HepG2 (cell line): ENCODE measurements around the gene PSMB3. TPM values are rescaled to one million over a fixed set of nuclear protein-coding genes. Genes with fewer than 3 reads are reported as not detected.
A peak's percentile ranks its signal among the peaks of the same experiment; 100 is the strongest.

ENCODE experiments used
- ATF1 ChIP-seq: IDR thresholded peaks from 2 replicates; pipeline ENCODE4 v1.6.1; 2016; ENCODE audit warnings: mild to moderate bottlenecking, control low read depth
- ETV6 ChIP-seq: sonication (generic); formaldehyde crosslinking; conservative IDR thresholded peaks from 2 replicates; pipeline ENCODE4 v1.4.0; 2020; ENCODE audit warnings: missing genetic modification reagents
- FOXO1 ChIP-seq: sonication (generic); formaldehyde crosslinking; IDR thresholded peaks from 2 replicates; pipeline ENCODE4 v1.4.0; 2020; ENCODE audit warnings: missing genetic modification reagents
- SKI ChIP-seq: fragments of 450-650 bp; IDR thresholded peaks from one replicate; pipeline ENCODE4 v1.6.1; 2018; ENCODE audit warnings: mild to moderate bottlenecking; ENCODE audit not compliant: partially characterized antibody
- ZBTB8A ChIP-seq: sonication (generic); formaldehyde crosslinking; IDR thresholded peaks from 2 replicates; pipeline ENCODE4 v1.4.0; 2020; ENCODE audit warnings: mild to moderate bottlenecking, low read depth, missing genetic modification reagents, borderline replicate concordance
- ZFX ChIP-seq: sonication (generic); formaldehyde crosslinking; IDR thresholded peaks from 2 replicates; pipeline ENCODE4 v1.4.0; 2020; ENCODE audit warnings: mild to moderate bottlenecking, low read depth, missing genetic modification reagents, moderate library complexity
- ZNF274 ChIP-seq: sonication (generic); formaldehyde crosslinking; IDR thresholded peaks from 2 replicates; pipeline ENCODE4 v1.5.1; 2020; ENCODE audit warnings: mild to moderate bottlenecking, missing genetic modification reagents
- ZNF362 ChIP-seq: sonication (generic); formaldehyde crosslinking; IDR thresholded peaks from 2 replicates; pipeline ENCODE4 v1.4.0; 2020; ENCODE audit warnings: missing genetic modification reagents, mild to moderate bottlenecking, borderline replicate concordance
- ZNF558 ChIP-seq: sonication (generic); formaldehyde crosslinking; IDR thresholded peaks from 2 replicates; pipeline ENCODE4 v1.9.0; 2022; ENCODE audit warnings: mild to moderate bottlenecking, missing genetic modification reagents, borderline replicate concordance
- polyA plus RNA-seq, 8 experiments: library from polyadenylated mRNA; depleted of rRNA in 3 of 8; stranded (reverse) in 7 of 8; unstranded in 1 of 8; fragments of >200 nt; fragmentation: Illumina TruSeq in 4 of 8; extraction: Trizol in 4 of 8; gene quantifications; 2 replicates each; pipeline versions ENCODE4 v1.2.1 to v1.2.3, GENCODE V29; 2011 to 2016; ENCODE audit warnings: low read depth in 4 of 8, missing spikeins in 1 of 8, mixed read lengths in 1 of 8; ENCODE audit not compliant: insufficient read depth in 1 of 8
- total RNA-seq, 5 experiments: library from RNA; depleted of rRNA; stranded (reverse); fragments of >200 nt; fragmentation: Illumina TruSeq; extraction: Trizol; gene quantifications; 2 replicates each; pipeline ENCODE4 v1.2.3, GENCODE V29; 2016; ENCODE audit warnings: low read depth in 1 of 5
- TF ChIP-seq, protein P1 (sequence below): IDR thresholded peaks from 2 replicates; pipeline ENCODE4 v1.6.1; 2016
- TF ChIP-seq, protein P2 (sequence below): sonication (generic); formaldehyde crosslinking; IDR thresholded peaks from 2 replicates; pipeline ENCODE4 v1.5.1; 2020; ENCODE audit warnings: mild to moderate bottlenecking, moderate library complexity, missing genetic modification reagents
- TF ChIP-seq, protein P3 (sequence below): sonication (generic); formaldehyde crosslinking; IDR thresholded peaks from 2 replicates; pipeline ENCODE4 v1.5.1; 2020; ENCODE audit warnings: missing genetic modification reagents, mild to moderate bottlenecking, borderline replicate concordance
- TF ChIP-seq, protein P4 (sequence below): sonication (generic); formaldehyde crosslinking; conservative IDR thresholded peaks from 2 replicates; pipeline ENCODE4 v1.8.0; 2022; ENCODE audit warnings: low read depth, missing genetic modification reagents
- TF ChIP-seq, protein P5 (sequence below): sonication (generic); formaldehyde crosslinking; IDR thresholded peaks from 2 replicates; pipeline ENCODE4 v1.4.0; 2020; ENCODE audit warnings: missing genetic modification reagents
- TF ChIP-seq, protein P6 (sequence below): sonication (generic); formaldehyde crosslinking; IDR thresholded peaks from 2 replicates; pipeline ENCODE4 v1.5.0; 2020; ENCODE audit warnings: missing genetic modification reagents

The PSMB3 gene
- total and polyA plus RNA-seq, 2 of the 13 experiments (the other 11 are each of a cell fraction or from before 2014, with no cell fraction given), result 366 to 517 TPM

DNA sequence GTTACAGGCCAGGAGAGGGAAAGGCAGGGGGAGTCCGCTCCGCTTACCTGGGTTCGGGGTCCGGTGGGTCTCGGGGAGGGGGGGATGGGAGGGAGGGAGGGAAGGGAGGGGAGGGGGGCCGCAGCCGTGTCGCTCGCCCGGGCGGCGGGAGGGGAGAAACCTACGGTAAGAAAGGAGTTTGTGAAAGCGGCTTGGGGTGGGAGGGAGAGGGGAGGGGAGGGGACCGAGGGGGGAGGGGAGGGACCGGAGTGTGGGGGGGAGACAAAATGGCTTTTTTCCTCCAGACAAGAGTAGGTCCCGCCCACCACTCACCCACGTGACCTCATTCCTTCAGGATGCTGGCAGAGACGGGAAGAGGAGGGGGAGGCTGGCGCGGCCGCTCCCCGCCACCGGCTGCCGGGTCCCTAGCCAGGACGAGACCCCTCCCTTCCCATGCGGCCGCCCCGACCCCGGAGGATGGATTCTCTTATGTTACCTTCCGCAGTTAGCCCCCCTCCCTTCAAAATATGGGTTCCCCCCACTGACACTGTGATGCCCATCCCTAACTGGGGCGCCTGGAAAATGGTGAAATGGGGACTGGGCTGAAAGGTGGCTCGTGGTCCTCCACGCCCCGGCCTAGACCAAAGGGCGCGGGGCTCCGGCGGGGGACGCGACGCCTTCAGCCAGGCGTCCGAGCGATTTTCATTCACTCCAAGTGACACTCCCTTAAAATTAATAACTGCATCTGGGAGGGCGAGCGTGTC is 4.2 kb upstream of the PSMB3 start, which contains the start of gene PCGF2 (continued):
- TF ChIP-seq, protein P1, sequence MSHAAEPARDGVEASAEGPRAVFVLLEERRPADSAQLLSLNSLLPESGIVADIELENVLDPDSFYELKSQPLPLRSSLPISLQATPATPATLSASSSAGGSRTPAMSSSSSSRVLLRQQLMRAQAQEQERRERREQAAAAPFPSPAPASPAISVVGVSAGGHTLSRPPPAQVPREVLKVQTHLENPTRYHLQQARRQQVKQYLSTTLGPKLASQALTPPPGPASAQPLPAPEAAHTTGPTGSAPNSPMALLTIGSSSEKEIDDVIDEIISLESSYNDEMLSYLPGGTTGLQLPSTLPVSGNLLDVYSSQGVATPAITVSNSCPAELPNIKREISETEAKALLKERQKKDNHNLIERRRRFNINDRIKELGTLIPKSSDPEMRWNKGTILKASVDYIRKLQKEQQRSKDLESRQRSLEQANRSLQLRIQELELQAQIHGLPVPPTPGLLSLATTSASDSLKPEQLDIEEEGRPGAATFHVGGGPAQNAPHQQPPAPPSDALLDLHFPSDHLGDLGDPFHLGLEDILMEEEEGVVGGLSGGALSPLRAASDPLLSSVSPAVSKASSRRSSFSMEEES (CRISPR knock-in tag), result peak; percentile 57; the same call in 1 of the 2 replicates
- TF ChIP-seq, protein P2, sequence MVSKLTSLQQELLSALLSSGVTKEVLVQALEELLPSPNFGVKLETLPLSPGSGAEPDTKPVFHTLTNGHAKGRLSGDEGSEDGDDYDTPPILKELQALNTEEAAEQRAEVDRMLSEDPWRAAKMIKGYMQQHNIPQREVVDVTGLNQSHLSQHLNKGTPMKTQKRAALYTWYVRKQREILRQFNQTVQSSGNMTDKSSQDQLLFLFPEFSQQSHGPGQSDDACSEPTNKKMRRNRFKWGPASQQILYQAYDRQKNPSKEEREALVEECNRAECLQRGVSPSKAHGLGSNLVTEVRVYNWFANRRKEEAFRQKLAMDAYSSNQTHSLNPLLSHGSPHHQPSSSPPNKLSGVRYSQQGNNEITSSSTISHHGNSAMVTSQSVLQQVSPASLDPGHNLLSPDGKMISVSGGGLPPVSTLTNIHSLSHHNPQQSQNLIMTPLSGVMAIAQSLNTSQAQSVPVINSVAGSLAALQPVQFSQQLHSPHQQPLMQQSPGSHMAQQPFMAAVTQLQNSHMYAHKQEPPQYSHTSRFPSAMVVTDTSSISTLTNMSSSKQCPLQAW, result 0 out of 2 replicates have a peak, but pooled peaks have one; percentile 27
- TF ChIP-seq ZNF362, result peak; percentile 39; the same call in 1 of the 2 replicates
- TF ChIP-seq, protein P3, sequence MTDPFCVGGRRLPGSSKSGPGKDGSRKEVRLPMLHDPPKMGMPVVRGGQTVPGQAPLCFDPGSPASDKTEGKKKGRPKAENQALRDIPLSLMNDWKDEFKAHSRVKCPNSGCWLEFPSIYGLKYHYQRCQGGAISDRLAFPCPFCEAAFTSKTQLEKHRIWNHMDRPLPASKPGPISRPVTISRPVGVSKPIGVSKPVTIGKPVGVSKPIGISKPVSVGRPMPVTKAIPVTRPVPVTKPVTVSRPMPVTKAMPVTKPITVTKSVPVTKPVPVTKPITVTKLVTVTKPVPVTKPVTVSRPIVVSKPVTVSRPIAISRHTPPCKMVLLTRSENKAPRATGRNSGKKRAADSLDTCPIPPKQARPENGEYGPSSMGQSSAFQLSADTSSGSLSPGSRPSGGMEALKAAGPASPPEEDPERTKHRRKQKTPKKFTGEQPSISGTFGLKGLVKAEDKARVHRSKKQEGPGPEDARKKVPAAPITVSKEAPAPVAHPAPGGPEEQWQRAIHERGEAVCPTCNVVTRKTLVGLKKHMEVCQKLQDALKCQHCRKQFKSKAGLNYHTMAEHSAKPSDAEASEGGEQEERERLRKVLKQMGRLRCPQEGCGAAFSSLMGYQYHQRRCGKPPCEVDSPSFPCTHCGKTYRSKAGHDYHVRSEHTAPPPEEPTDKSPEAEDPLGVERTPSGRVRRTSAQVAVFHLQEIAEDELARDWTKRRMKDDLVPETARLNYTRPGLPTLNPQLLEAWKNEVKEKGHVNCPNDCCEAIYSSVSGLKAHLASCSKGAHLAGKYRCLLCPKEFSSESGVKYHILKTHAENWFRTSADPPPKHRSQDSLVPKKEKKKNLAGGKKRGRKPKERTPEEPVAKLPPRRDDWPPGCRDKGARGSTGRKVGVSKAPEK (CRISPR knock-in tag), result 0 out of 2 replicates have a peak, but pooled peaks have one; percentile 28
- TF ChIP-seq, protein P4, sequence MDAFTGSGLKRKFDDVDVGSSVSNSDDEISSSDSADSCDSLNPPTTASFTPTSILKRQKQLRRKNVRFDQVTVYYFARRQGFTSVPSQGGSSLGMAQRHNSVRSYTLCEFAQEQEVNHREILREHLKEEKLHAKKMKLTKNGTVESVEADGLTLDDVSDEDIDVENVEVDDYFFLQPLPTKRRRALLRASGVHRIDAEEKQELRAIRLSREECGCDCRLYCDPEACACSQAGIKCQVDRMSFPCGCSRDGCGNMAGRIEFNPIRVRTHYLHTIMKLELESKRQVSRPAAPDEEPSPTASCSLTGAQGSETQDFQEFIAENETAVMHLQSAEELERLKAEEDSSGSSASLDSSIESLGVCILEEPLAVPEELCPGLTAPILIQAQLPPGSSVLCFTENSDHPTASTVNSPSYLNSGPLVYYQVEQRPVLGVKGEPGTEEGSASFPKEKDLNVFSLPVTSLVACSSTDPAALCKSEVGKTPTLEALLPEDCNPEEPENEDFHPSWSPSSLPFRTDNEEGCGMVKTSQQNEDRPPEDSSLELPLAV, result no peak
- peak; percentile 15; the same call in 1 of the 2 replicates for TF ChIP-seq ZFX (CRISPR knock-in tag)
- 0 out of 2 replicates have a peak, but pooled peaks have one; percentile 40 for TF ChIP-seq ZBTB8A
- TF ChIP-seq SKI, result peak; percentile 21
- no peak for TF ChIP-seq FOXO1
- TF ChIP-seq, protein P5, sequence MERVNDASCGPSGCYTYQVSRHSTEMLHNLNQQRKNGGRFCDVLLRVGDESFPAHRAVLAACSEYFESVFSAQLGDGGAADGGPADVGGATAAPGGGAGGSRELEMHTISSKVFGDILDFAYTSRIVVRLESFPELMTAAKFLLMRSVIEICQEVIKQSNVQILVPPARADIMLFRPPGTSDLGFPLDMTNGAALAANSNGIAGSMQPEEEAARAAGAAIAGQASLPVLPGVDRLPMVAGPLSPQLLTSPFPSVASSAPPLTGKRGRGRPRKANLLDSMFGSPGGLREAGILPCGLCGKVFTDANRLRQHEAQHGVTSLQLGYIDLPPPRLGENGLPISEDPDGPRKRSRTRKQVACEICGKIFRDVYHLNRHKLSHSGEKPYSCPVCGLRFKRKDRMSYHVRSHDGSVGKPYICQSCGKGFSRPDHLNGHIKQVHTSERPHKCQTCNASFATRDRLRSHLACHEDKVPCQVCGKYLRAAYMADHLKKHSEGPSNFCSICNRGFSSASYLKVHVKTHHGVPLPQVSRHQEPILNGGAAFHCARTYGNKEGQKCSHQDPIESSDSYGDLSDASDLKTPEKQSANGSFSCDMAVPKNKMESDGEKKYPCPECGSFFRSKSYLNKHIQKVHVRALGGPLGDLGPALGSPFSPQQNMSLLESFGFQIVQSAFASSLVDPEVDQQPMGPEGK (CRISPR knock-in tag), result peak; percentile 78
- TF ChIP-seq ETV6, result 0 out of 2 replicates have a peak, but pooled peaks have one; percentile 29
- no peak for TF ChIP-seq ATF1 (CRISPR knock-in tag)
- TF ChIP-seq, protein P6, sequence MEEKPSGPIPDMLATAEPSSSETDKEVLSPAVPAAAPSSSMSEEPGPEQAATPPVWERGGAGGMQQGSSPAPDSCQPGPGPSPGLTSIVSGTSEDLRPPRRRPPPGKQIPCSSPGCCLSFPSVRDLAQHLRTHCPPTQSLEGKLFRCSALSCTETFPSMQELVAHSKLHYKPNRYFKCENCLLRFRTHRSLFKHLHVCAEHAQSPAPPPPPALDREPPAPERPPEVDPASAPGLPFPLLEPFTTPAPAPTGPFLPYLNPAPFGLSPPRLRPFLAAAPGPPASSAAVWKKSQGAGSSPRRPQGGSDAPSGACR (CRISPR knock-in tag), result no peak; the same call in 1 of the 2 replicates
- 0 out of 2 replicates have a peak, but pooled peaks have one; percentile 57 for TF ChIP-seq ZNF558
- TF ChIP-seq ZNF274 (CRISPR knock-in tag), result peak; percentile 12; the same call in 1 of the 2 replicates
